Measurements from ENCODE around the gene FHOD3.

The FHOD3 gene

DNA sequence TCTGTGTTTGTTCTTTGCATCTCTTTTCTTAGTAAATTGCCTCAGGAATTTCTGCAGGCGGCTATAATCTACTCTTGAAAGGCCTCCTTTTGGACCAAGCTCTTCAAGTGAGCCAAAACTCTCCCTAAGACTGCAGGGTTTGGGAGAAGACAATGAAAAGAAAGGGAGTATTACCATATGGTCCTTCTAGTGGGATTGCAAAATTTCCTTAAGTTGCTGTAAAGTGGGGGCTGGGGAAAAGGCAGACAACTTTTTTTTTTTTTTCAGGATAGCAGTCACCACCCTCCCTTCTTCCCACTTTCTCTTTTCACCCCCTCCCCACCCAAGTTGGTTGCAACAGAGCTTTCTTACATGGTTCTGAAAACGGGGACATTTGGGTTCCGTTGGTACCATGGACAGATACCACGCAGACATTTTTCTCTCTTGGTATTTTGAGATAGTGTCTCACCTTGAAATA lies 183.7 kb downstream of the FHOD3 start:
- no peak for DNase-seq (ENCODE audit: low read depth)

DNA sequence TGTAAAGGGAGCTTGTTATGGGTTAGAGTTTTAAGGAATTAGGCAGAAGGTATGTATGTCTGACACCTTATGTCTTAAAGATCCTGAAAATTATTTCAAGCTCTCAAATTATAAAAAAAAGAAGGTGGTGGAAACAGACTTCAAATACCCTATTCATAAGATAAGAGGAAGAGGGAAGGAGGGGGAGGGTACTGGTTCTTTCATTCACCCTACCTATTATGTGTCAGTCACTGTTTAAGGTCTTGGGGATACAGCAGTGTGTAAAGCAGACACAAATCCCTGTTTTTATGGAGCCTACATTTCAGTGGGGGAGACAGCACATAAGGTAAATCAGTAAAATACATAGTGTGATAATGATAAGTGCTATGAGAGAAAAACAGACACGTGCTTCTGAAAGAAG lies 184.4 kb downstream of the FHOD3 start:
- no peak for DNase-seq (ENCODE audit: low read depth)

DNA sequence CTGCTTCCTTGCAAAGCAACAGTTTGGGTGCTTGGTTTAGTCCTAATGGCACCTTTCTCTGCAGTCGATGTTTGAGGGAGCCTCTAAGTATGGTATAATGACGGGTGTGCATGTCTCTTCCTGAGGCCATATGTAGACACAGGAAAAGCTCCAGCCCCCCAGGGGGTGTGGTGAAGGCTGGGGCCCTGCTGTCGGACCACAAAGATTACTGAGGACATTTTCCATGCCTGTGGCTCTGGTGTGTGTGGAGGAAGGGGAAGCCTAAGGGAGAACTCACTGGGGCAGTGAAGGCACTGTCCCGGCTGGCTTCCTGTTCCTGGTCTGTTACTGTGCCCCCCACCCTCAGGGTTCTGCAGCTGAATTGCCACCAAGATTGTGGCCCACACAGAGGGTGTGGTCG lies 187.1 kb downstream of the FHOD3 start:
- no peak for DNase-seq (ENCODE audit: low read depth)

DNA sequence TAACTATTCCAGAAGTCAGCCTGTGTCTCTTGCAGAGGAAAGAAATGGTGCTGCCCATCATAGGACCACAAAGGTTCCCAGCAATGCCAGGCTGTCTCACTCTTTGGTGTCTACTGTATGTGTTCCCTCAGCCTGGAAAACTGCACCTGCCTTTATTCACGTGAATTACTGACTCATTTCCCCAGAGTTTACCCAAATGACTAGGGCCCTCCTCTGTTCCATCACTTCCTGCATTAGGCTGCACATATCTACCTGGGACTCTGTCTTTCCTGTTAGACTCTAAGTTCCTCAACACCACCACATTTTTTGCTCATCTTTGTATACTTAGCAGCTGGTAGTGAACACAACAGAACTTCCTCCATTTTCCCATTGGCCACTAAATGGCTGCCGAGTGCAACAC lies 188.3 kb downstream of the FHOD3 start:
- DNase-seq (ENCODE audit: low read depth), result no peak

DNA sequence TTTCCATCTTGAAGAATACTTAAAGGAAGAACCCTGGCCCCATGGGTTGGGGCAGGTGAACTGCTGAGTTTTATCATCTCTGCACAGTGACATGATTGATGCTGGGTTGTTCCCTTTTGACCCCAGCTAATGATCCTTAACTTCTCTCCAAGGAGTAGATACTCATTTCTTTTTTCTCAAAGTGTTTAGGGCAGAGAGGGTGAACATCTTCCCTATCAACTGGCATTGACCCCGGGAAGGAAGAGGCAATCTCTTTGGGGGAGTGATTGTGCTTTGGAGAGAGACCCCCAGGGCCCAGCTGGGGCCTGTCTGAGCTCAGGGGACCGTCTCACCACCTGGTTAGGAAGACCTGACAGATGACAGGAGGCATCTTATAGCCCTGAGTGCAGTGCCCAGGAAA lies 190.6 kb downstream of the FHOD3 start:
- DNase-seq (ENCODE audit: low read depth), result no peak

DNA sequence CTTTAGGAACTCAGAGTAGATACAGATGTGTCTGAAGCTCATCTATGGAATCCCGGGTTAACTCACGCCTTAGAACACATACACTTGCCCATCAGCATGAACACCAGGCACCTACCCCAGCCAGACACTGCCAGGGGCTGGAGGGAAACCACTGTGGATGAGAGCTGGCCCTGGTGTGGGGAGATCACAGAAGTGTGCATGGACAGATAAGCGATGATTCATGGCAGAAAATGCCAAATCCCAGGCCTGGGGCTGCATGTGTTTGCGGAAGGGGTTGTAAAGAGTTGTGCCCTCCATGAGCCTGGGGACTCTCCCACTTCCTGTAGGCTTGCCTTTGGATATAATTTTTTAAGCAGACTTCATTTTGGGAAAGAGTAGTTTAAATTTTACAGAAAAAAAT lies 193.4 kb downstream of the FHOD3 start:
- DNase-seq (ENCODE audit: low read depth), result no peak

DNA sequence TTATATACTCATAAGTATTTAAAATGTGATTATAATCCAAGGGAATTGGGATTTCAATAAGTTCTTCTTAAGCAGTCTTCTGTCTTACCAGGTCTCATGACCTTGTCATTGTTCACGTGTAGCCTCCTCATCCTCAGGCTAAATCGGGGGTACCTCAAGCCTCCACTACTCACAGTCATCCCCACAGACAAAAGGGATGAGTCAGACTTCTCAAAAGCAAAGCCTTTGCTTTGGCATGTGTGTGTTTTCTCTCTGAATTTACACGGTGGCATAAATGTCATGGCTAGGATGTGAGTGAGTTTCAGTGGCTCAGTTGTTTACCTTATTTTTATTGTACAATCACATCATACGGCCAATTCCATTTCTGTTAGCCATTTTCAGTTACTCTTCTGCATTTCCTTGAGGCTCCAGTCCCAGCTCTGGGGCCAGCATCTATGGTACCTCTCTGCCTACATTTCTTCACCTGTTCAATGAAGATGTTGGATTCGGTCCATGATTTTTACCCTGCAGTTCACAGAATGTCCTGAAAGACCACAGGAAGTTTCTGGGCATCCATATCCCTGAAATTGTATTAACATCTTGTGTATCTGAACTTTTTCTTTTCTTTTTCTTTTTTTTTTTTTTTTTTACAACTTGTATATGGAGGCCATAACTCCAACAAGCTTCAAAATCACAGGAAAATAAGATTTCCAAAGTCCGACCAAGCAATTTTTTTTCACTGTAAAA lies 195.3 kb downstream of the FHOD3 start:
- no peak for DNase-seq (ENCODE audit: low read depth)

DNA sequence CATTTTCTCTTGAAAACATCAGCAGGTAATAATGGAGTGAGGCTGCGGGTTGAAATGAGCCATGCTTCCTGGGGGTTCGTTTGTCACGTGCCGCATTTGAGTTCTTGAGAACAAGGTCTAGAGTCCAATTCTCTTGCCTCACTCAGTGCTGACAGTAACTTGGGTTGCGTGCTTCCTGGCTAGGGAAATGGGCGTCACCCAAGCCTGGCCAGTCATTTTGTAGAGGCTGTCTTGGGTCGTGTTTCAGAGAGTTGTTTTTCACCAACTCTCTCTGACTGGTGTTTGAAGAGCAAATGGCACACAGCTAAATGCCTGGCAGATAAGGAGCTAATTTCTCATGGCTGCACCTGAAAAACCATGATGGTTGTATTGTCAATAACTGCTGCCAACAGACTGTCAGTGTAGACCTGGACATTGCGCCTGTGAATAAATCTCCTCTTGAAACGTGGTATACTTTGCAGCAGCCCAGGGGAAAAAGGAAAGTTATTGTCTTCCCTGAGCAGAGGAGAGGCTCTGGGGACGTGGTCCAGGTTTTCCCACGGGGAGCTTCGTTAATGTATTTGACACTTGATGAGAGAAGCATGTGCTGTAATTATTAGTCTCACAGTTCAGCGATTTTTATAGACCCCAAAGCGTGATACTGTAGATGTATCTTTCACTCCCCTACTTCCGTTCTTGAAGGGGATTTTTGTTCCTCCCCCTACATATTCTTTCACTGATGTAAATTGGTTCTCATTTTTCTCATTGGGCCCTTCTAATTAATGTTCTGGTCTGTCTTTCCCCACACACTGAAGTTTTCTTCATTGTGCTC lies 196.0 kb downstream of the FHOD3 start:
- DNase-seq (ENCODE audit: low read depth), result no peak

DNA sequence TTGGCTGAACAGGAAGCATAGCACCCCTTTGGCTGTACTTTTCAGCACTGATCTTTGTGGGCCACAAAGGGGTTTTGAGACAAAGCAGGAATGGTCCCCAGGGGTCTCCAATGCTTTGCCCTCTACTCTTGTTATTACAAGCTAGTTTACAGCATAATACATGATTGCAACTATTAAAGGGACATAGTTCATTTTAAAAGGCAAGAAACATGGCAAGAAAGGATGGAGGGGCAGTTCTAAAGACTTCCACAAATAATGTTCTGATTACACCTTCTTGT lies 196.6 kb downstream of the FHOD3 start:
- no peak for DNase-seq (ENCODE audit: low read depth)

DNA sequence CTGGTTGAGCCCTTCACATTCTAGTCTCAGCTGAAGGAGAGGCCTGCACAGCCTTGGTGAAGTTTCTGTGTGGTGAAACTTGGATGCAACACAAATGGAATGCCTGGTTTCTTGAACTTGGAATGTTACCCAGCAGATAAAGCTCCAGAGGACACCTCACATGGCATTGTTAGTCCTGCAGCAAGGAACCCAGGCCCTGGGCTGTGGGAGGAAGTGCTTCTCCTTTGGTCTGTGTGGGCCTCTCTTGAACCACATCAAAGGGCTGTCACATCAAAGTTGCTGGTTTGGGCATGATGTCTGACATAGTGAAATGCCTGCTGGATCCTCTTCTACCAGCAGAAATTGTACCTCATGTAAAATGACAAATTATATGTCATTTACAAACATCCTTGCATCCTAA lies 198.5 kb downstream of the FHOD3 start:
- no peak for DNase-seq (ENCODE audit: low read depth)

DNA sequence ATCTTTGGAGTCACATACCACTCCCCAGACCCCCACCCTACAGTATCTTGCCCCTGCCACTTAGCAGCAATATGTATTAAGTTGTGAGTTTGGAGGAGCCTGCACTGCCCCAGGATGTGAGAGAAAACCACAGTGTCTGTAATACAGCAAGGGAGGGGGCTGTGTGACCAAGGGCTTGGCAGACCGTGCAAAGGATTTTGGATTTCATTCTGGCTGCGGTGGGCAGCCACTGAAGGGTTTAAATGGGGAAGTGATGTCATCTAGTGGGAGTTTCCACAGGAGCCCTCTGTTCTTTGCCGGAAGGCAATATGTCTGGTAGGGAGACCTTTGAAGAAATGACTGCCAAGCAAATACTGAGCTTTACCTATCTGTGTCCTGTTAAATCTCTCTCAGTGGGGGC lies 202.4 kb downstream of the FHOD3 start:
- DNase-seq (ENCODE audit: low read depth), result no peak

DNA sequence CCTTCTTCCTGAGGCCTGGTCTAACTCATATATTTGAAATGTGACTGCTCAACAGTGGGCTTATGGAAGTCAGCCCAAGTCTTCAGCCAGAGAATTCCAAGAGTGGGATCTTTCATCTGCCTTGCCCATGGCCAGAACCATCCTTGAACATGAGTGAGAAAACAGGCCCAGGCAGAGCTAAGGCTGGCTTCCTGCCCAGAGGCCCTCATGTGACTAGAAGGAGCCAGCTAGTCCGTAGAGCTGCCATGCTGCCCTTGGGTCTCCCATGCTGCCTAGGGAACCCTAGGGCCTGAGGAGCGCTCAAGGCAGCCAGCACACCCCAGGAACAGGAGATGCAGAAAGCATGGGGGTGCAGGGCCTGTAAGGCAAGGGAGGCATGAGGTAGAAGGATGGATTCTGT lies 203.6 kb downstream of the FHOD3 start:
- no peak for DNase-seq (ENCODE audit: low read depth)

DNA sequence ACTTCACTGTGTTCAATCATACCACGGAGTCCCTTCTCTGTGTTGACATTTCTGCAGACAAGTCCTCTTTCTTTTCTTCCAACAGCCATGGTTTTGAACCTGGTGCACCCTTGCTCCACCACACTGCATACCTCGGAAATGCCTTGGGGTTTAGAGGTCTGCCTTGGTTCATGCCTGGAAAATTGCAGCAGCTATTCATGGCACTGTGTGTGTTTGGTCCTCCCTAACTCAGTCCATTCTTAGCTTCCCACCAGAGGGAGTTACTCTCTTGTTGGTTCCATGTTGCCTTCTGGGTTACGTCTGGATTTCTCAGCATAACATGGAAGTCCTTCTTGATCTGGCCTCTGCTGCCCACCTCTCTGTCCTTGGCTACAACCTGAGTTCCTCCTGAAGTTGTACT lies 206.0 kb downstream of the FHOD3 start:
- no peak for DNase-seq (ENCODE audit: low read depth)

DNA sequence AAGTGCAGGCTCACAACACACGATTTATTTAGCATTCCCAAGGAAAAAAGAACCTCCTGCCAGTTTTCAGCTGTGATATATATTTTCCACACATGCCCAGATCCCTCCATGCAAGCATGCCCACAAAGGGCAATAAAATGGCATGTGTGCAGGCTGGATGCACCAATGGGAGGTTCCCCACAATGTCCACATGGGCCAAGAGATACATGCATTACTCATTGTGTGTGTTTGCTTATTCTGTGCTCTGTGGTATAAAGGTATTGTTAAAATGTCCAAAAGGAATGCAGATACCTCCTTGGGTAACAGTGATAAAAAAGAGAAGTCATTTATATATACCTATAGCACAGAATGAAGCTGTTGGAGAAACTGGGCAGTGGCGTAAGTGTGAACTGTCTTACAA lies 207.4 kb downstream of the FHOD3 start:
- no peak for DNase-seq (ENCODE audit: low read depth)

DNA sequence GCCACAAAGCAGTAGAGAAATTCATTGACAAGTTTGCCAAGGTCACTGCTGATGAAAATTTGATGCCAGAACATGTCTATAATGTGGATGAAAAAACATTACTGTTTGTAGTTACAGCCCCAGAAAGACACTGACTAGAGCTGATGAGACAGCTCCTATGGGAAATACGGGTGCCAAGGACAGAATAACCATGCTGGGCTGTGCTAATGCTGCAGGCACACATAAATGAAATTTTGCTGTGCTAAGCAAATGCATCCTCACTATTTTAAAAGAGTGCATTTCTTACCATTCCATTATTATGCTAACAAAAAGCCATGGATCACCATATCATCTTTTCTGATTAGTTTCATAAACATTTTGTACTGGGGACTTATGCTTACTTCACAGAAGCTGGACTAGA lies 208.2 kb downstream of the FHOD3 start:
- DNase-seq (ENCODE audit: low read depth), result no peak

DNA sequence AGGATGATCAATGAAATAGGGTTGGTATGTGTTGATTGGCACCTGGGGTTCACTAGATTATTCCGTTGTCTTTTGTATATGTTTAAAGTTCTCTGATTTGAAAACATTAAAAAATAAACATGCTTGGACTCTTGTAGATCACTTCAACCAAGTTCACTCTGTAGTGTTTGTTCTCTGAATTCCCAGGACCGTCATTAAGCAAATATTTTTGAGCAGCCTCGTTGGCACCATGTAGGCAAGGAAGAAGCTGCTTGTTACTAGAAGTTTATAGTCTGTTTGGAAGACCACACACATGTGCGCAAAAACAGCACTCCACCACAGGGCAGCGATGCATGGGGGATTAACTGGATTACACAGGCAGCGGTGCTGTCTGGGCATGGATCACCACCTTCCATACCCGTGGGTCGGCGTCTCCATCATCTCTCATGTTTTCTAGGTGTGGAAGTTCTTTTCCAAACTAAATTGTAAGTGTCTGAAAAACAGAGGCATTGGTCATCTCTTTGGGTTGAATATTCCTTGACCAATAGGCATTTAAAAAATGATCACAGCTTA lies 212.2 kb downstream of the FHOD3 start:
- DNase-seq (ENCODE audit: low read depth), result no peak

DNA sequence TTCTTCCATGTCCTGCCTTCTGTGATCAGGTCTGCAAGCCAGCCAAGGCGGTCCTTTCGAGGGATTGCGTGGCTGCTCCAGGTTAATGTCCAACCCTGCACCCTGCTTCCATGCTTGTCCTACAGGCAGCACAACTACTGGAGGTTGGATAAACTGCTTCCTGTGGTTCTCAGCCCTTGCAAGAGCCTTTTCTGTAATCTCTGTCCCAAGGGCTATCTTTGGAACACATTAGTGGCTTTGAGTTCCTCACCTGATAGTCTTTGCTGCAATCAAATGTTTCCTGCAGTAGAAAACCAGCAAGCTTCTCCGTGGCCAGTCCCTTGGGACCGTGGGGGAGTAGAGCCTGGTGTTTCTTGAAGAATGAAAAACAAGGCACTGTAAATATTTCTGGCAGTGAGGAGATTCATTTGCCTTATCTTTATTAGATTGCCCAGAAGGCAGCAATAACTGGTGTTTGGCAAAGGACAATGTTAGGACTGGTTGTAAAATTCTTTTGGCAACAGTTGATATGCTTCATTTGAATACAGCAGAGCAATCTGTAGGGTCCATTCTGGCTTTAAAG lies 214.4 kb downstream of the FHOD3 start:
- DNase-seq (ENCODE audit: low read depth), result no peak

DNA sequence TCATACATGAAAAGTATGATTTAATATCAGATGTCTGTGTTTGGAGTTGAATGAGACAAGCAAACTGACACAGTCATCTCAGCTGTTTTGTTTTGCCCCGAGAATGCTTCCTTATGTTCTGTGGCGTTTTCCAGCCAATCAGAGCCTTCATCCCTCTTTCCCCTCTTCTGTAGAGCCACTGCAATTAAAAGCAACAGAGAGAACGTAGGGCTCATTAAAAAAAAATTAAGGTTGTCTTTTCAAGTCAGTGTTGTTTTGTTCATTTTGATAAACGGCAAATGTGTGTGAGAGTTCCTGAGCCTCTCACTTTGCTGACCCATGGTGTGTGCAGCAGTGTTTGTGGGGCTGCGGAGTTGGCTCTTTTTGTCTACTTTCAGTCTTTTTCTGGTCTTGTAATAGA lies 216.0 kb downstream of the FHOD3 start:
- DNase-seq (ENCODE audit: low read depth), result no peak

DNA sequence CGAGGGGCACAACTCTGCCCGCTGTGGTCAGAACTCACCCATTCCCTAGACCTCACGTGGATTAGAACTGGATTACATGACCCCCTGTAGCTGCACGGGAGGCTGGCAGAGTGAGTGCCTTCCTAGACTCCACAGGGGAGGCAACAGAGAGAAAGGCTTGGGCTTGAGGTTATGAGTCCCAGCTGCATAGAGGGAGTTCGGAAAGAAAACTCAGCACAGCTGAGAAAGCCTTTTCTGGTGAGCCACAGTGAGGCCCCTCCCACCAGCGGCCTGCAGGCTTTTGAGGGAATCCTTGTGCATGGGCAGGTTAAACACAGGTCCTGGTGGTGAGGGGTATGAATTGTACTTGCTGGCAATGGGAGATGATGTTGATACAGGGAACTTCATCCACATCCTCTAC lies 217.3 kb downstream of the FHOD3 start:
- DNase-seq (ENCODE audit: low read depth), result no peak

DNA sequence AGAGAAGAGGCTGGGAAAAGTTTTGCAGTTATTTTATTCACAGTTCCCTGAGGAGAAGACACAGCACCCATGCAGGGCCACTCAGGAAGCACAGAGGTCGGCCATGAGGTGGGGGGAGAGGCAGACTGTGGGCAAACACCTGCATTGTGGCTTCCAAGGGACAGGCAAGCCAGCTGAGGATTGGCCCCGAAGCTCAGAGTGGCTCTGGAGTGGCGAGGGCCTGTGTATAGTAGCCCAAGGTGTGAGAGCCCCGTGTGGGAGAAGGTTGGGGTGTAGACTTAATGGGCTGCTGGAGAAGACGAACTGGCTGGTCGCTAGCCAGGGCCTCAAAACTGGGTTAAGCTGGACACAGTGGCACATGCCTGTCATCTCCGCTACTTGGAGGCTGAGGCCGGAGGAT lies 218.7 kb downstream of the FHOD3 start:
- DNase-seq (ENCODE audit: low read depth), result no peak

DNA sequence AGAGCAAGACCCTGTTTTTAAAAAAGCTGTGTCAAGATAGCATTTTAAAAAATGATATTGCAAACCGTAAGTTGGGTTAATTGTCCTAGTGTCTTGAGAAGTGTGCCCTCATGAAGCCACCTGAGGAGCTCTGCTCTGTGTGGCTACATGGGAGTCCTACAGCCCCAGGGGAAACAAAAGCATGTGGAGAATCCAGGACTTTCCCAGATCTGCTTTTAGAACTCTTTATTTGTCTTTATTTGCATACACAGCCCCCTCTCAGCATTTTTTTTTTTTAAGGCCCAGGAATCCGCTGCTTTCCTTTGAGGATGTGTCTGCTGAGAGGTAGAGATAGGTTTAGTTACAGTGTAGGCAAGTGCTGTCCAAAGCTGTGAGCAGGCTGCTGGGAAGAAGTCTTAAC lies 219.2 kb downstream of the FHOD3 start:
- DNase-seq (ENCODE audit: low read depth), result no peak

DNA sequence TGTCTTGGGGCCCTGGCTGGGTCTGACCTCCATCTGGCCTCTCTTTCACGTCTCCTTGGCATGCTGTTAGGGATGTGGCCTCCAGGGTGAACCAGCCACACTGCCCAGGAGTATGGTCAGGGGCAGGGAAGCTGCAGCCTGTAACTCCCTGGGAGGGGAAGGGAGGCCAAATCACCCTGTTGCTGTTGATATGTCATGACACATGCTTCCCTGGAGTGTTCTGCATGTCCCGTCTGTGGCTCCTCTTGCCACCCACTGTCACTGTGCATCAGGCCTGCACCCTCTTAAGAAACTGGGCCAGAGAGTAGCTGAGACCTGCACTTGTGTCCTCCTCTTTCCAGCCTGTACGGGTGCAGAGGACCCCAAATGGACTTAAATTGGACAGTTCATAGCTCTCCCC lies 221.3 kb downstream of the FHOD3 start:
- DNase-seq (ENCODE audit: low read depth), result no peak

DNA sequence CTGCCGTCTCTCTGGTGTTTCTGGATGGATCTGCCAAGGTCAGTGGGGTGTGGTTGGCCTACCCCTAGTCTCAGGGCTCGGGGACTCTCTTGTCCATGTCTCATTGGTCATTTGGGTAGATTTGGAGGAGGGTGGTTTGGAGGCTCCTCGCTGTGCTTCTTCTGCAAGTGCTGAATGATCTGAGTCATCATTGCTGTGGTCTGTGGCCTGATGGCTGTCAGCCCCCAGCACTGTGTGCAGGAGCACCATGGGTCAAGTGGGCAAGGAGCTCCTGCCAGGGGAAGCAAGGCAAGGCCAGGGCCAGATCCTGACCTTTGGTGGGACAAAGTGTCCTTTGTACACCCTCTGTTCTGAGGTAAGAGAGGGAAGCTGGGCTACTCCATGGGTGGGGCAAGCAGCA lies 221.8 kb downstream of the FHOD3 start:
- DNase-seq (ENCODE audit: low read depth), result no peak
